ENCODE data around the gene UAP1L1.

UAP1L1 gene

DNA sequence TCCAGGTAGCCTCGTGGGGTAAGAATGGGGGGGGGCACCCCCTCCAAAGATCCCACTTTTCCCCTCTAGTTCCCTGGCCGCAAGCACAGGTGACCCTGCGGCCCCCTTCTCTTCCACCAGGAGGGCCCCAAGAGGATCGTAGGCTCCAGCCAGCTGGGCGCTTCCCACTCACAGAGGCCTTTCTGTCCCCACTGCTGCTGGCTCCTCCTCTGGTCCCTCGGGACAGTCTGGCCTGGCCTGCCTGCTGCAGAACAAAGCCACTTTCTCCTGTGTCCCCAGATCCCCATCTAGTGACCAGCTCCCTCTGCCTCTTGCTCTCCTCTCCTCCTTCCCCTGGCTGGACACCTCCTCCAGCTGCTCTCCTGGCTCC, 6.4 kb upstream of the UAP1L1 start:
- H3K4me1 ChIP-seq (ENCODE audit: control insufficient read depth in 1 of 2, insufficient read depth in 2 of 2, low read length in 2 of 2) = peaks cover 4 to 17% of the 10 kb centered on the region in 2 donors
- no peaks in the 10 kb centered on the region for H3K36me3 ChIP-seq (ENCODE audit: control insufficient read depth in 1 of 2, insufficient read depth in 2 of 2, low read length in 2 of 2)
- H3K27me3 ChIP-seq (ENCODE audit: low read depth, low read length) = no peaks in the 10 kb centered on the region
- H3K27ac ChIP-seq (ENCODE audit: low read length) = no peak overlapping the region
- H3K9me3 ChIP-seq (ENCODE audit: control insufficient read depth in 1 of 2, low read length in 2 of 2) = no peaks in the 10 kb centered on the region
- peak overlapping the region; percentile 21 to 36 for H3K4me3 ChIP-seq (ENCODE audit: low read depth in 1 of 2, low read length in 2 of 2)

DNA sequence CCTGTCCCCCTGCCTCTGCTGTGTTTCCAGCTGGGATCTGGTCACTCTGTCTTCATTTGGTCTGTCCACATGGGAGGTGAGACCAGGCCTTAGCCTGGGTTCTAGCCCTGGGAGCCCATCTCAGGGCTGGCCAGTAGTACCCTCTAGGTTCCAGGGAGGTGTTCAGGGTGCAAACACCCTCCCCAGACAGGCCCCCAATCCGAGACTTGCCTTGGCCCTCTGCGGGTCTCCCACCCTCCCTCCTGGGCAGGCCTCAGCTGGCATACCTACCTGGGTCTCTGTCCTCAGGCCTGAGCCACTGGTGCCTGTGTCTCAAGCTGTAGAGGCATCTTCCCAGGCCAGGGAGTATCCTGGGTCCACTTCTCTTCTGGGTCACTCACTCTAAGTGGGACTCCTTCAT, 6.0 kb upstream of the UAP1L1 start:
- Histone ChIP-seq H3K9me3 (ENCODE audit: control insufficient read depth in 1 of 2, low read length in 2 of 2) (no peaks in the 10 kb centered on the region), H3K4me1 (ENCODE audit: control insufficient read depth in 1 of 2, insufficient read depth in 2 of 2, low read length in 2 of 2) (peaks cover 4 to 17% of the 10 kb centered on the region in 2 donors), H3K36me3 (ENCODE audit: control insufficient read depth in 1 of 2, insufficient read depth in 2 of 2, low read length in 2 of 2) (no peaks in the 10 kb centered on the region), H3K4me3 (ENCODE audit: low read depth in 1 of 2, low read length in 2 of 2) (peak overlapping the region in 1 of 2 donors; percentile 36), H3K27ac (ENCODE audit: low read length) (no peak overlapping the region), H3K27me3 (ENCODE audit: low read depth, low read length) (no peaks in the 10 kb centered on the region)

DNA sequence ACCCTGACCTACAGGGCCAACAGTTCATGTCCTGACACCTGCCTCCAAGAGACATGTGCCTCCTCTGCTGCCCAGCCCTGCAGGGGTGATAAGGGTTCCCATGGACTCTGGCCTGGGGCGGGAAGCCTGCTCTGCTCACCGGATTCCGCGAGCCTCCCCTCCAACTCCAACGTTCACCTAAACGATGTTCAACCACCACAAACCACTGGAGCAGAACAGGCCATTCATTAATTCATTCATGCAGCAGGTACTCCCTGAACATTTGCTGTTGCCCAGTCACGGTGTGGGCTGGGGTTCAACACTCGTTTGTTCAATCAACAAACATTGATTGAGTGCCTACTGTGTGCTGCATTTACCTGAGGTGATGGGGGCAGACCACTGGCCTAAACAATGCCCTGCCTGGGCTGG, 3.3 kb upstream of the UAP1L1 start:
- no peak overlapping the region for H3K4me3 ChIP-seq (ENCODE audit: low read depth in 1 of 2, low read length in 2 of 2)
- H3K27ac ChIP-seq (ENCODE audit: low read length) = no peak overlapping the region
- H3K9me3 ChIP-seq (ENCODE audit: control insufficient read depth in 1 of 2, low read length in 2 of 2) = no peaks in the 10 kb centered on the region
- no peaks in the 10 kb centered on the region for H3K27me3 ChIP-seq (ENCODE audit: low read depth, low read length)
- H3K4me1 ChIP-seq (ENCODE audit: control insufficient read depth in 1 of 2, insufficient read depth in 2 of 2, low read length in 2 of 2) = peaks cover 4 to 36% of the 10 kb centered on the region in 2 donors
- H3K36me3 ChIP-seq (ENCODE audit: control insufficient read depth in 1 of 2, insufficient read depth in 2 of 2, low read length in 2 of 2) = no peaks in the 10 kb centered on the region

DNA sequence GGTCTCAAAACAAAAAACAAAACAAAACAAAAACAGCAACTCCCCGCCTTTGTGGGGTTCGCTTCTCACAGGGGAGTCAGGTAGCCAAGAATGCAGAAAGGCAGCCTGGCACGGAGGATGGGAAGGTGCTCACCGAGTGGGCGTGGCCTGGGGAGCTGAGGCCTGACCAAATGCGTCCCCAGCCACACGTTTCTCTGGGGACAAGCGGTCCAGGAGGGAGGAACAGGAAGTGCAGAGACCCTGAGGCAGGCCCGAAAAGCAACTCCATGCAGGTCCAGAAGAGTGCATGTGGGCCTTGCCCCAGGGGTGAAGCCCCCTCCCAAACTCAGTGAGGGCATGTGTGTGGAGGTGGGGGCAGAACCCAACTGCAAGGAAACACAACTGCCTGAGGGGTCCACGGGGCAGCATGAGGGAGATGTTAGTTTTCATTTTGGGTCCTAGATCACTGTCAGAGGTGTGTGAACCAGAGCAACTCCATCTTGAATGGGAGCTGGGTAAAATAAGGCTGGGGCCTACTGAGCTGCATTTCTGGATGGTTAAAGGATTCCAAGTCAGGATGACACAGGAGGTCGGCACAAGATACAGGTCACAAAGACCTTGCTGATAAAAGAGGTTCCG, 2.6 kb upstream of the UAP1L1 start:
- Histone ChIP-seq H3K4me1 (ENCODE audit: control insufficient read depth in 1 of 2, insufficient read depth in 2 of 2, low read length in 2 of 2) (peaks cover 4 to 34% of the 10 kb centered on the region in 2 donors), H3K36me3 (ENCODE audit: control insufficient read depth in 1 of 2, insufficient read depth in 2 of 2, low read length in 2 of 2) (no peaks in the 10 kb centered on the region), H3K9me3 (ENCODE audit: control insufficient read depth in 1 of 2, low read length in 2 of 2) (no peaks in the 10 kb centered on the region), H3K27me3 (ENCODE audit: low read depth, low read length) (no peaks in the 10 kb centered on the region), H3K4me3 (ENCODE audit: low read depth in 1 of 2, low read length in 2 of 2) (no peak overlapping the region), H3K27ac (ENCODE audit: low read length) (no peak overlapping the region)

DNA sequence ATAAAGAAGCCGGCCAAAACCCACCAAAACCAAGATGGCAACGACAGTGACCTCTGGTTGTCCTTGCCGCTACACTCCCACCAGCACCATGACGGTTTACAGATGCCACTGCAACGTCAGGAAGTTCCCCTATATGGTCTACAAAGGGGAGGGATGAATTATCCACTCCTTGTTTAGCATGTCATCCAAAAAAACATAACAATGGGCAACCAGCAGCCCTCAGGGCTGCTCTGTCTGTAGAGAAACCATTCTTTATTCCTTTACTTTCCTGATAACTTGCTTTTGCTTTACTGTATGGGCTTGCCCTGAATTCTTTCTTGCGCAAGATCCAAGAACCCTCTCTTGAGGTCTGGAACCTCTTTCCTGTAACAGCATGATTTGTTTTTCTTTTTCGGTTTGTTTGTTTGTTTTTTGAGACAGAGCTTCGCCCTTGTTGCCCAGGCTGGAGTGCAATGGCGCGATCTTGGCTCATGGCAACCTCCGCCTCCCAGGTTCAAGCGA, 2.0 kb upstream of the UAP1L1 start:
- no peaks in the 10 kb centered on the region for H3K27me3 ChIP-seq (ENCODE audit: low read depth, low read length)
- H3K36me3 ChIP-seq (ENCODE audit: control insufficient read depth in 1 of 2, insufficient read depth in 2 of 2, low read length in 2 of 2) = no peaks in the 10 kb centered on the region
- no peaks in the 10 kb centered on the region for H3K9me3 ChIP-seq (ENCODE audit: control insufficient read depth in 1 of 2, low read length in 2 of 2)
- H3K4me3 ChIP-seq (ENCODE audit: low read depth in 1 of 2, low read length in 2 of 2) = no peak overlapping the region
- H3K27ac ChIP-seq (ENCODE audit: low read length) = no peak overlapping the region
- peaks cover 4 to 34% of the 10 kb centered on the region in 2 donors for H3K4me1 ChIP-seq (ENCODE audit: control insufficient read depth in 1 of 2, insufficient read depth in 2 of 2, low read length in 2 of 2)

DNA sequence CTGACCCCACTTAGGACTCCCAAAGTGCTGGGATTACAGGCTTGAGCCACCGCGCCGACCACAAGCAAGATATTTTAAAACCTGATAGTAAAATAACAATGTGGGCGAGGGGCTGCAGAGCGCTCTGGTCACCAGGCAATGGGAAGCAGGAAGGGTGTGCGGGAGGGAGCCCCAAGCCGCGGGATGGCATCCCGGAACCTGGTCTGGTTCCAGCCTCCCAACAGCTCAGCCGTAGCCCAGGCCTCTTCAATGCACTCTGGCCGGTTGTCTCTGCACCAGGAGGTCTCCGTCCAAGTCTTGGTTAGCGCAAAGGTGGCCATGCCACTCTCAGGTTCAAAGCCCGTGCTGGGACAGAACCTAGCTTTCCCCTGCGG, 694 bp upstream of the UAP1L1 start:
- Histone ChIP-seq H3K36me3 (ENCODE audit: control insufficient read depth in 1 of 2, insufficient read depth in 2 of 2, low read length in 2 of 2) (peaks cover 1 to 8% of the 10 kb centered on the region in 2 donors), H3K27ac (ENCODE audit: low read length) (no peak overlapping the region), H3K4me1 (ENCODE audit: control insufficient read depth in 1 of 2, insufficient read depth in 2 of 2, low read length in 2 of 2) (peaks cover 0 to 23% of the 10 kb centered on the region in 2 donors), H3K27me3 (ENCODE audit: low read depth, low read length) (no peaks in the 10 kb centered on the region), H3K9me3 (ENCODE audit: control insufficient read depth in 1 of 2, low read length in 2 of 2) (no peaks in the 10 kb centered on the region), H3K4me3 (ENCODE audit: low read depth in 1 of 2, low read length in 2 of 2) (peak overlapping the region in 1 of 2 donors; percentile 71)

DNA sequence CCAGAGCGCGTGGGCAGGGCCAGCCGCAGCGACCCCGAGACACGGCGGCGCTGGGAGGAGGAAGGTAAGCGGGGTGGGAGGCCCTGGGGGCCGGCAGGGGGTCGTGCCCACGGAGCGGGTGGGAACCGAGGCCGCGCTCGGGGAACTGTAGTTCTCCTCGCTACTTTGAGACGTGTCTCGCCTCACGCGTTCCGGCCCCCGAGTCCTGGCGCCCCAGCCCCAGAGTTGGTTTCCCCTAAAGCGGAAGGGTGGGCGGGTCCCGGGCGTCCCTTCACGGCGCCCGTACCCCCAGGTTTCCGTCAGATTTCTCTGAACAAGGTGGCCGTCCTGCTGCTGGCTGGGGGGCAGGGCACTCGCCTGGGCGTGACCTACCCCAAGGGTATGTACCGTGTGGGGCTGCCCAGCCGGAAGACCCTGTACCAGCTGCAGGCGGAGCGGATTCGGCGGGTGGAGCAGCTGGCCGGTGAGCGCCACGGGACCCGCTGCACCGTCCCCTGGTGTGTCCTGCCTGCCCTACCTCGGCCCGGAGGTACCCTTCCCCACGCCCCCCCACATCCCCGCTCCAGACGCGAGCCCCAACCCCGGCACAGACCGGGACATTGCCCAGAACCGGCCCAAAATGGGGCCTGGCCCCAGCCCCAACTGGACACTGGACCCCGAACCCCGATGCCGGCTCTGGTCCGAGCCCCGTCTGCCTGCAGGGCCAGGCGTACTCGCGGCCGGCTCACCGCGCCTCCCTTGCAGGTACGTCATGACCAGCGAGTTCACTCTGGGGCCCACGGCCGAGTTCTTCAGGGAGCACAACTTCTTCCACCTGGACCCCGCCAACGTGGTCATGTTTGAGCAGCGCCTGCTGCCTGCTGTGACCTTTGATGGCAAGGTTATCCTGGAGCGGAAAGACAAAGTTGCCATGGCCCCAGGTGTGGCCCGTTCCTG, 709 bp downstream of the UAP1L1 start:
- Histone ChIP-seq H3K4me3 (ENCODE audit: low read depth in 1 of 2, low read length in 2 of 2) (peak overlapping the region; percentile 26 to 71), H3K27me3 (ENCODE audit: low read depth, low read length) (no peaks in the 10 kb centered on the region), H3K36me3 (ENCODE audit: control insufficient read depth in 1 of 2, insufficient read depth in 2 of 2, low read length in 2 of 2) (peaks cover 7 to 13% of the 10 kb centered on the region in 2 donors), H3K9me3 (ENCODE audit: control insufficient read depth in 1 of 2, low read length in 2 of 2) (no peaks in the 10 kb centered on the region), H3K27ac (ENCODE audit: low read length) (no peak overlapping the region), H3K4me1 (ENCODE audit: control insufficient read depth in 1 of 2, insufficient read depth in 2 of 2, low read length in 2 of 2) (peaks cover 0 to 21% of the 10 kb centered on the region in 2 donors)

DNA sequence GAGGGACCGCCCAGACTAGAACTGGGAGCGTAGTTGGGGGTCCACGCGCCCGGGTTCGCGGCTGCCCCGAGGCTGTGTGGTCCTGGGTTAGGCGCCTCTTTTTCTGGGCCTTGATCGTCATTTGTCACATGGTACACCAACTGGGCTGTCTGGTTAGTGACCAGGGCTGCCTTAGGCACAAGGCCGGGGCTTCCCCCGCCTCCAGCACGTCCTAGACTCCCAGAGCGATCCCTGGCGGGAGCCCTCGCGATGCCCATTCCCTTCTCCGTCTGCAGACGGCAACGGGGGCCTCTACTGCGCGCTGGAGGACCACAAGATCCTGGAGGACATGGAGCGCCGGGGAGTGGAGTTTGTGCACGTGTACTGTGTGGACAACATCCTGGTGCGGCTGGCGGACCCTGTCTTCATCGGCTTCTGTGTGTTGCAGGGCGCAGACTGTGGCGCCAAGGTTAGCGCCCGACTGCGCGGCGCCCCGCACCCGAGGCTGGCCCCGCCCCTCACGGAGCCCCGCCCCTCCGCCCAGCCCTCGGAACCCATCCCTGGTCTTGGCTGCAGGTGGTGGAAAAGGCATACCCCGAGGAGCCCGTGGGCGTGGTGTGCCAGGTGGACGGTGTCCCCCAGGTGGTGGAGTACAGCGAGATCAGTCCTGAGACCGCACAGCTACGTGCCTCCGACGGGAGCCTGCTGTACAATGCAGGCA, 1.5 kb downstream of the UAP1L1 start:
- Histone ChIP-seq H3K4me1 (ENCODE audit: control insufficient read depth in 1 of 2, insufficient read depth in 2 of 2, low read length in 2 of 2) (peaks cover 0 to 21% of the 10 kb centered on the region in 2 donors), H3K36me3 (ENCODE audit: control insufficient read depth in 1 of 2, insufficient read depth in 2 of 2, low read length in 2 of 2) (peaks cover 7 to 17% of the 10 kb centered on the region in 2 donors), H3K27me3 (ENCODE audit: low read depth, low read length) (no peaks in the 10 kb centered on the region), H3K27ac (ENCODE audit: low read length) (no peak overlapping the region), H3K9me3 (ENCODE audit: control insufficient read depth in 1 of 2, low read length in 2 of 2) (no peaks in the 10 kb centered on the region), H3K4me3 (ENCODE audit: low read depth in 1 of 2, low read length in 2 of 2) (peak overlapping the region in 1 of 2 donors; percentile 71)

DNA sequence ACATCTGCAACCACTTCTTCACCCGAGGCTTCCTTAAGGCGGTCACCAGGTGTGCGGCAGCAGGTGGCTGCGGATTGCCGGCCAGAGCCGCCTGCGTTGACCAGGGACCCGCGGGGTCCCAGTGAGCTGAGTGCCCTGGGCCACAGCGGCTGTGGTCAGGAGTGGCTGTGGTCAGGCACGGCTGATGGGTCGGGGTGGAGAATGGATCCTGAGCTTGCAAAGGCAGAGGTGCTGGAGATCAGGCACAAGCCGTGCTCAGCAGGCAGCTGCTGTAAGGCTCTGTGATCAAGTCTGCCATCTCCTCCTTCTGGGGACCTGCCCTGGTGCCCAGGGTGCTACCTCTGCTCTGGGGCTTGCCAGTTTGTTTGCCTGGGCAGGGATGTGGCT, 2.1 kb downstream of the UAP1L1 start:
- H3K4me1 ChIP-seq (ENCODE audit: control insufficient read depth in 1 of 2, insufficient read depth in 2 of 2, low read length in 2 of 2) = peaks cover 0 to 21% of the 10 kb centered on the region in 2 donors
- H3K36me3 ChIP-seq (ENCODE audit: control insufficient read depth in 1 of 2, insufficient read depth in 2 of 2, low read length in 2 of 2) = peaks cover 7 to 17% of the 10 kb centered on the region in 2 donors
- no peak overlapping the region for H3K4me3 ChIP-seq (ENCODE audit: low read depth in 1 of 2, low read length in 2 of 2)
- no peaks in the 10 kb centered on the region for H3K9me3 ChIP-seq (ENCODE audit: control insufficient read depth in 1 of 2, low read length in 2 of 2)
- H3K27ac ChIP-seq (ENCODE audit: low read length) = no peak overlapping the region
- H3K27me3 ChIP-seq (ENCODE audit: low read depth, low read length) = no peaks in the 10 kb centered on the region

DNA sequence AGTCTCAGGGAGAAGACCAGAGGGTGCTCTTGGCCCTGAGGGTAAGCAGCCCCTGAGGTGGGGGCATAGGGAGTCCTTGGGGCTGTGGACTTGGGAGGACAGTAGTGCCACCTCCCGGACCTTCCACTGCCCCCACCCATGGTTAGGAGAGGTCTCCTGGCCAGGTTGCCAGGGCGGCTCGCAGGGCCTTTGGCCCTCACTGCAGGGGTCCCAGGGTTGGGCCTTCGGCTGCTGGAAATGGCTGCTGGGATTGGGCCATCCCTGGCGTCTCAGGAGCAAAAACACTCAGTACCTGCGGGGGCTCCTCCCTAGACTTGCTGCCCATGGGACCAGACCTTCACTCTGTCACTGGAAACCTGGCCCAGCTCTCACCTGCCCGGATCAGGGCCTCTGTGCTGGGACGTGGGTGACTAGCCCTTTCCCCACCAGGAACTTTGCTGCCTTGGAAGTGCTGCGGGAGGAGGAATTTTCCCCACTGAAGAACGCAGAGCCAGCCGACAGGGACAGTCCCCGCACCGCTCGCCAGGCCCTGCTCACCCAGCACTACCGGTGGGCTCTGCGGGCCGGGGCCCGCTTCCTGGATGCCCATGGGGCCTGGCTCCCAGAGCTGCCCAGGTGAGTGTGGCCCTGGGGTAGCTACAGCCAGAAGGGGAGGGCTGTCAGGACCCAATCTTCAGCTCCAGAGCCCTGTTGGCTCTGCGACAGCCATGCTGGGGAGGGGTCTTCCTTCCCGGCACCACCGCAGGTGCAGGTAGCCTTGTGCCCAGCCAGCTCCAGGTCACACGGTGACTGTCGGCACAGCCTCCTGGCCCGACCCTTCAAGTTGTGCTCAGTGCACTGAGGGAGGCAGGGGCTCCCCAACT, 3.2 kb downstream of the UAP1L1 start:
- Histone ChIP-seq H3K4me3 (ENCODE audit: low read depth in 1 of 2, low read length in 2 of 2) (no peak overlapping the region), H3K27ac (ENCODE audit: low read length) (no peak overlapping the region), H3K4me1 (ENCODE audit: control insufficient read depth in 1 of 2, insufficient read depth in 2 of 2, low read length in 2 of 2) (peaks cover 0 to 22% of the 10 kb centered on the region in 2 donors), H3K9me3 (ENCODE audit: control insufficient read depth in 1 of 2, low read length in 2 of 2) (no peaks in the 10 kb centered on the region), H3K27me3 (ENCODE audit: low read depth, low read length) (no peaks in the 10 kb centered on the region), H3K36me3 (ENCODE audit: control insufficient read depth in 1 of 2, insufficient read depth in 2 of 2, low read length in 2 of 2) (peaks cover 7 to 17% of the 10 kb centered on the region in 2 donors)
